ENCODE data around the gene AKAP17A. TPM values are rescaled to one million over a fixed set of nuclear protein-coding genes. Genes with fewer than 3 reads are reported as not detected.
"Not testable (repeated sequence)": the region's sequence is repeated elsewhere in the genome, so short reads cannot be mapped to it uniquely, and the experiment has no call there.

AKAP17A gene
- total RNA-seq, 1 donor from 2014 or later = 49.8 TPM

GRCh38 chrX:1610736-1611135, 19.3 kb downstream of the AKAP17A start:
- intact Hi-C loops (cut with DNase I) = no loop called here
- no peak for DNase-seq (ENCODE audit: extremely low spot score in 2 of 2)
- Histone ChIP-seq H3K4me1 (no peaks in the 10 kb centered on the region), H3K27me3 (no peaks in the 10 kb centered on the region), H3K36me3 (no peaks in the 10 kb centered on the region), H3K4me3 (no peak overlapping the region), H3K27ac (no peak overlapping the region), H3K9me3 (no peaks in the 10 kb centered on the region)
- TF ChIP-seq POLR2A (IDR thresholded peaks at IDR 0.05) (no peak), POLR2AphosphoS5 (IDR thresholded peaks at IDR 0.05; ENCODE audit: insufficient read depth in 1 of 2, low read depth in 1 of 2) (no peak), CTCF (IDR thresholded peaks at IDR 0.05) (no peak)

- Histone ChIP-seq H3K4me3 (no peak overlapping the region), H3K9me3 (no peaks in the 10 kb centered on the region), H3K36me3 (no peaks in the 10 kb centered on the region), H3K27me3 (no peaks in the 10 kb centered on the region), H3K4me1 (no peaks in the 10 kb centered on the region), H3K27ac (no peak overlapping the region)
- intact Hi-C loops (cut with DNase I) = no loop called here
- TF ChIP-seq POLR2A (IDR thresholded peaks at IDR 0.05) = no peak
- no peak for TF ChIP-seq CTCF (IDR thresholded peaks at IDR 0.05)
- no peak for TF ChIP-seq POLR2AphosphoS5 (IDR thresholded peaks at IDR 0.05; ENCODE audit: insufficient read depth in 1 of 2, low read depth in 1 of 2)
- DNase-seq (ENCODE audit: extremely low spot score in 2 of 2) = no peak
Observed at GRCh38 chrX:1612641-1613286, 21.4 kb downstream of the AKAP17A start.

GRCh38 chrX:1614927-1615326, 23.5 kb downstream of the AKAP17A start, which contains the start of gene ASMT:
ASMT (plus strand) TSS chrX:1615059; CDS start chrX:1615200, 141 bp downstream.
- H3K27ac ChIP-seq = no peak within 1 kb of the TSS
- no peak for TF ChIP-seq POLR2AphosphoS5 (IDR thresholded peaks at IDR 0.05; ENCODE audit: insufficient read depth in 1 of 2, low read depth in 1 of 2)
- TF ChIP-seq POLR2A (IDR thresholded peaks at IDR 0.05) = no peak
- TF ChIP-seq CTCF (IDR thresholded peaks at IDR 0.05) = no peak
- H3K27me3 ChIP-seq = no peaks in the 10 kb centered on the region
- H3K9me3 ChIP-seq = no peaks in the 10 kb centered on the region
- H3K4me3 ChIP-seq = no peak within 1 kb of the TSS
- no peaks in the 10 kb centered on the region for H3K4me1 ChIP-seq
- intact Hi-C loops (cut with DNase I) = no loop called here
- H3K36me3 ChIP-seq = no peaks in the 10 kb centered on the region
- no peak for DNase-seq (ENCODE audit: extremely low spot score in 2 of 2)

GRCh38 chrX:1618689-1619088, 27.3 kb downstream of the AKAP17A start:
- TF ChIP-seq POLR2AphosphoS5 (IDR thresholded peaks at IDR 0.05; ENCODE audit: insufficient read depth in 1 of 2, low read depth in 1 of 2) (no peak), POLR2A (IDR thresholded peaks at IDR 0.05) (no peak), CTCF (IDR thresholded peaks at IDR 0.05) (no peak)
- intact Hi-C loops (cut with DNase I) = no loop called here
- H3K4me3 ChIP-seq = no peak overlapping the region
- H3K9me3 ChIP-seq = no peaks in the 10 kb centered on the region
- no peak overlapping the region for H3K27ac ChIP-seq
- no peaks in the 10 kb centered on the region for H3K4me1 ChIP-seq
- H3K27me3 ChIP-seq = no peaks in the 10 kb centered on the region
- H3K36me3 ChIP-seq = no peaks in the 10 kb centered on the region
- no peak for DNase-seq (ENCODE audit: extremely low spot score in 2 of 2)

GRCh38 chrX:1623691-1624090, 32.3 kb downstream of the AKAP17A start:
- no peak for TF ChIP-seq CTCF (IDR thresholded peaks at IDR 0.05)
- no peak for TF ChIP-seq POLR2AphosphoS5 (IDR thresholded peaks at IDR 0.05; ENCODE audit: insufficient read depth in 1 of 2, low read depth in 1 of 2)
- TF ChIP-seq POLR2A (IDR thresholded peaks at IDR 0.05) = no peak
- H3K9me3 ChIP-seq = no peaks in the 10 kb centered on the region
- no peak for DNase-seq (ENCODE audit: extremely low spot score in 2 of 2)
- H3K36me3 ChIP-seq = no peaks in the 10 kb centered on the region
- H3K27ac ChIP-seq = no peak overlapping the region
- intact Hi-C loops (cut with DNase I) = no loop called here
- H3K4me3 ChIP-seq = no peak overlapping the region
- no peaks in the 10 kb centered on the region for H3K27me3 ChIP-seq
- no peaks in the 10 kb centered on the region for H3K4me1 ChIP-seq

- H3K9me3 ChIP-seq; H3K4me1 ChIP-seq; H3K4me3 ChIP-seq; H3K36me3 ChIP-seq; DNase-seq (ENCODE audit: extremely low spot score in 2 of 2); H3K27me3 ChIP-seq; intact Hi-C loops (cut with DNase I); H3K27ac ChIP-seq: not testable (repeated sequence)
Observed at GRCh38 chrX:1624158-1624860, 32.9 kb downstream of the AKAP17A start.

- H3K9me3 ChIP-seq; H3K36me3 ChIP-seq; H3K27ac ChIP-seq; DNase-seq (ENCODE audit: extremely low spot score in 2 of 2); H3K4me1 ChIP-seq; intact Hi-C loops (cut with DNase I); H3K4me3 ChIP-seq; H3K27me3 ChIP-seq: not testable (repeated sequence)
Observed at GRCh38 chrX:1624861-1625215, 33.4 kb downstream of the AKAP17A start.

Measured in vagina (tissue), 2 donors.